Measurements from ENCODE around the gene FAM174B.
A peak's percentile ranks its signal among the peaks of the same experiment; 100 is the strongest.

The FAM174B gene

GRCh38 chr15:92638709-92639365 lies 16.7 kb downstream of the FAM174B start:
- DNase-seq = no peak

GRCh38 chr15:92638291-92638708 lies 17.3 kb downstream of the FAM174B start:
- peak; percentile 88 to 92 for DNase-seq

- peak; percentile 48 to 65 for DNase-seq
These were observed 17.9 kb downstream of the FAM174B start for GRCh38 chr15:92637626-92638025.

- peak; percentile 43 to 77 for DNase-seq
These were observed 18.6 kb downstream of the FAM174B start for GRCh38 chr15:92636908-92637481.

- no peak for DNase-seq
These were observed 19.1 kb downstream of the FAM174B start for GRCh38 chr15:92636401-92636907.

GRCh38 chr15:92634671-92635201 lies 20.8 kb downstream of the FAM174B start:
- no peak for DNase-seq

GRCh38 chr15:92634060-92634459 lies 21.5 kb downstream of the FAM174B start:
- no peak for DNase-seq

GRCh38 chr15:92633418-92633817 lies 22.2 kb downstream of the FAM174B start:
- DNase-seq = no peak

- DNase-seq = no peak
These were observed 22.6 kb downstream of the FAM174B start for GRCh38 chr15:92633001-92633400.

GRCh38 chr15:92631721-92632120 lies 23.9 kb downstream of the FAM174B start:
- no peak for DNase-seq

GRCh38 chr15:92629975-92630626 lies 25.5 kb downstream of the FAM174B start:
- no peak for DNase-seq

GRCh38 chr15:92629276-92629974 lies 26.1 kb downstream of the FAM174B start:
- DNase-seq = no peak

GRCh38 chr15:92627014-92627413 lies 28.6 kb downstream of the FAM174B start:
- DNase-seq = no peak

GRCh38 chr15:92625251-92625980 lies 30.2 kb downstream of the FAM174B start:
- DNase-seq = no peak

GRCh38 chr15:92624401-92624991 lies 31.1 kb downstream of the FAM174B start:
- DNase-seq = peak in 1 of 2 experiments; percentile 56

GRCh38 chr15:92623435-92623834 lies 32.1 kb downstream of the FAM174B start:
- peak; percentile 91 to 95 for DNase-seq

GRCh38 chr15:92621972-92622533 lies 33.5 kb downstream of the FAM174B start:
- no peak for DNase-seq

GRCh38 chr15:92620991-92621390 lies 34.6 kb downstream of the FAM174B start:
- no peak for DNase-seq

- DNase-seq = no peak
These were observed 36.2 kb downstream of the FAM174B start for GRCh38 chr15:92619145-92620101.
